Caki2 (cell line): ENCODE data around the gene TMEM255B. TPM values are rescaled to one million over a fixed set of nuclear protein-coding genes. Genes with fewer than 3 reads are reported as not detected.
"Not testable (repeated sequence)": the region's sequence is repeated elsewhere in the genome, so short reads cannot be mapped to it uniquely, and the experiment has no call there.

Experiments used
- DNase-seq: peaks from one replicate; pipeline ENCODE4 v3.0.0-alpha.2; 2015; ENCODE audit warnings: low read depth
- in situ Hi-C: cut with HindIII; loops from 2 replicates; pipeline ENCODE4 v1.10.0; 2016; ENCODE audit warnings: low sequenced_read_pairs, low pct_unique_long_range_greater_than_20kb, mixed read lengths
- total RNA-seq: library from RNA; depleted of rRNA; stranded (reverse); fragments of >200 nt; shearing (Covaris generic); gene quantifications from 2 replicates; pipeline ENCODE4 v1.2.3, GENCODE V29; 2014; ENCODE audit warnings: low replicate concordance

The TMEM255B gene
- total RNA-seq, 1 experiment from 2014 or later = not detected

- in situ Hi-C loops = not testable (repeated sequence)
These were observed 13.4 kb upstream of the TMEM255B start for GRCh38 chr13:113745500-113746142.

GRCh38 chr13:113746143-113746525 is 12.9 kb upstream of the TMEM255B start:
- in situ Hi-C loops = no loop called here
- no peak for DNase-seq

More at GRCh38 chr13:113745500-113746142, 13.4 kb upstream of the TMEM255B start:
- DNase-seq = not testable (repeated sequence)

GRCh38 chr13:113746671-113747070 is 12.4 kb upstream of the TMEM255B start:
- DNase-seq = no peak
- in situ Hi-C loops = no loop called here

- in situ Hi-C loops = no loop called here
- no peak for DNase-seq
These were observed 11.7 kb upstream of the TMEM255B start for GRCh38 chr13:113747291-113747833.

GRCh38 chr13:113748101-113748861 is 10.7 kb upstream of the TMEM255B start:
- in situ Hi-C loops = no loop called here
- no peak for DNase-seq

- in situ Hi-C loops = no loop called here
- DNase-seq = no peak
These were observed 10.1 kb upstream of the TMEM255B start for GRCh38 chr13:113748862-113749451.

- in situ Hi-C loops = no loop called here
- no peak for DNase-seq
These were observed 9.5 kb upstream of the TMEM255B start for GRCh38 chr13:113749507-113749906.

- in situ Hi-C loops = no loop called here
- DNase-seq = no peak
These were observed 9.1 kb upstream of the TMEM255B start for GRCh38 chr13:113749967-113750366.

GRCh38 chr13:113750554-113751399 is 8.2 kb upstream of the TMEM255B start:
- in situ Hi-C loops = no loop called here
- no peak for DNase-seq

- no peak for DNase-seq
- in situ Hi-C loops = no loop called here
These were observed 7.5 kb upstream of the TMEM255B start for GRCh38 chr13:113751491-113751890.

- DNase-seq, in situ Hi-C loops: not testable (repeated sequence)
These were observed 6.6 kb upstream of the TMEM255B start for GRCh38 chr13:113752211-113752986.

GRCh38 chr13:113753171-113753570 is 5.9 kb upstream of the TMEM255B start:
- DNase-seq = no peak
- in situ Hi-C loops = no loop called here

- in situ Hi-C loops = no loop called here
- no peak for DNase-seq
These were observed 4.8 kb upstream of the TMEM255B start for GRCh38 chr13:113754242-113754641.

GRCh38 chr13:113754691-113755090 is 4.3 kb upstream of the TMEM255B start:
- in situ Hi-C loops = no loop called here
- no peak for DNase-seq

GRCh38 chr13:113756441-113757097 is 2.5 kb upstream of the TMEM255B start:
- in situ Hi-C loops = no loop called here
- no peak for DNase-seq

GRCh38 chr13:113759525-113760137 is 605 bp downstream of the TMEM255B start:
- in situ Hi-C loops = no loop called here
- no peak for DNase-seq

- DNase-seq = no peak
These were observed 2.1 kb downstream of the TMEM255B start for GRCh38 chr13:113761136-113761535.

More at GRCh38 chr13:113761136-113761535, 2.1 kb downstream of the TMEM255B start:
- in situ Hi-C loops = no loop called here
